HG03097 (cell line): ENCODE measurements around the gene MICALL1.

ENCODE experiments used
- ATAC-seq: cut with Tn5 transposase; IDR thresholded peaks from one replicate; pipeline ENCODE4 v1.9.1; 2021; ENCODE audit not compliant: unreplicated experiment, low FRiP score

The MICALL1 gene

GRCh38 chr22:37979782-37980181 is 73.7 kb downstream of the MICALL1 start:
- no peak for ATAC-seq

GRCh38 chr22:37981282-37982011 is 75.3 kb downstream of the MICALL1 start:
- no peak for ATAC-seq

DNA sequence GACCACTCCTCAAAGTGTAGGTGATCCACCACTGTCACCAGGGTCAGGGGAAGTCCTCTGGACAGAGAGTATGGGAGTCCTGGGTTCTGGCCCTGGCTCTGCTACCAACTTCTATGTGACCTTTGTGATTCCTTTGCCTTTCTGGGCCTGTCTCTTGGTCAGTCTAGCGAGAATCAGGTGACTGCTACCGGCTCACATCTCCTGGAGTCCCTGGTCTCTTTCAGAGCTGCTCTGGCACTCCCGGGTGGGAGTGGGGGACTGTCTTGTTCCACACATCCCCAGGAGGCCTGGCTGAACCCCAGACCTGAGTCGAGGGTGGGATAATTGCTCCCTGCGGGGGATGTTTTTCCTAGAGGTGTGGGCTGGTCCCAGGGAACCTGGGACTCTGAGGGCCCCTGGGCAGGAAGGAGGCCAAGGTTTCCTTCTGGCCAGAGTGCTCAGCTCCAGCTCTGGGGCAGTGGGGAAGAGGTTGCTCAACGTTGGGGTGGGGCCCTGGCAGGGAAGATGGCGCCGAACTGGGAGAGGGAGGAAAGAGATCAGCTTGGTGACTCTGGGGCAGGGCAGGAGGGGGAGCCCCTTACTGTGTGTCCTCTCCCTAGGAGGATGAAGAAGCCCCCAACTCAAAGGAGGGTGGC is 76.2 kb downstream of the MICALL1 start:
- no peak for ATAC-seq

- ATAC-seq, result no peak
Measured at GRCh38 chr22:37982938-37983859, 77.1 kb downstream of the MICALL1 start.

GRCh38 chr22:37983860-37984791 is 78.0 kb downstream of the MICALL1 start, which contains the start of gene SOX10:
Gene SOX10 (minus strand): TSS chr22:37984555. CDS start chr22:37983784, 771 bp downstream.
- no peak for ATAC-seq

- ATAC-seq, result no peak
Measured at GRCh38 chr22:37985050-37985585, 79.0 kb downstream of the MICALL1 start.

- ATAC-seq, result no peak
Measured at GRCh38 chr22:37985751-37986281, 79.7 kb downstream of the MICALL1 start.

DNA sequence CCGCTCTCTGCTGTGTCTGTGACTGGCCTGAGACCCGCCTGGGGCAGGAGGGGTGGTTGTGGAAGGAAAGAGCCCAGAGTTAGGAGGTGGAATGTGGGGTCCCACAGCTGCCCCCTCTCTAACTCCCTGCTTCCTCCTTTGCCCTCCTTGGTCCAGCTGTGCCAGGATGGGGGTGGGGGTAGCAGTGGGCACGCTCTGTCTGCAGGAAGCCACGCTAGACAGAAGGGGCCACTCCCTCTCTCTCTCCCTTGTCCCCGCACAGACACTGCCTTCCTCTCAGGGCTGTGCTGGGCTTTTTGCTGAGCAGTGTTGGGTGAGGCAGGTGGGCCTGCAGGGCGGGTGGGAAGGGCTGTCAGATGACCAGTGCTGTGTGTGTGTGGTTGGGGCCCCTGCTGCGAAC is 80.3 kb downstream of the MICALL1 start:
- ATAC-seq, result no peak

GRCh38 chr22:37989146-37990045 is 83.3 kb downstream of the MICALL1 start:
- ATAC-seq, result no peak

DNA sequence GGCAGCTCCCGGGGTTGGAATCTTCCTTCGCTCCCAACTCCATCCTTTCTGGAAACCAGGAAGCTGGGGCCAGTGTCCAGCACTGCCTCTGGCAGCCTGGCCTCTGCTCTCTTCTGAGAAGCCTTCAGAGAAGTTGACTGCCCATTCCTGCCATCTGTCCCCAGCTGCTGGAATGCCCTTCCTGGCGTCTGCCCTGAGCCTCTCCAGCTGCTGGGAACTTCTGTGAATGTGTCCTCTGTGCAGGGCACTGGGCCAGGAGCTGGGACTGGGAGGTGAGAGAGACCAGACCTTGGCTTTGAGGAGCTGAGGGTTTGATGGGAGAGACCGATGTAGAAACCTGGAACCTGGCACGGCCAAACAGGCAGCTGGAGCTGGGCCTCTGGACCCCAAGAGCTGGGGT is 84.2 kb downstream of the MICALL1 start:
- no peak for ATAC-seq

GRCh38 chr22:37990862-37991261 is 84.8 kb downstream of the MICALL1 start:
- no peak for ATAC-seq

- no peak for ATAC-seq
Measured at GRCh38 chr22:37991731-37992442, 85.8 kb downstream of the MICALL1 start.
